Measurements from ENCODE around the gene NAPG.
"Not testable (repeated sequence)": the region's sequence is repeated elsewhere in the genome, so short reads cannot be mapped to it uniquely, and the experiment has no call there.

NAPG gene

GRCh38 chr18:10504723-10505122 is 21.1 kb upstream of the NAPG start:
- DNase-seq (ENCODE audit: low spot score): no peak
- Histone ChIP-seq H3K36me3 (replicated peaks in 1 of 2; ENCODE audit: control insufficient read depth in 2 of 2, insufficient read depth in 2 of 2, low read length in 2 of 2) (no peaks in the 10 kb centered on the region), H2BK15ac (ENCODE audit: low read length) (no peak overlapping the region), H2BK5ac (ENCODE audit: low read length) (no peak overlapping the region), H2BK120ac (ENCODE audit: low read depth, low read length) (no peak overlapping the region), H3K9ac (ENCODE audit: low read depth, low read length, poor library complexity) (no peak overlapping the region), H3K4me3 (ENCODE audit: low read length in 2 of 2) (no peak overlapping the region), H4K91ac (ENCODE audit: low read depth, low read length, poor library complexity) (no peak overlapping the region), H2BK12ac (ENCODE audit: low read length) (no peak overlapping the region), H3K79me1 (ENCODE audit: low read depth, low read length) (no peaks in the 10 kb centered on the region), H2AFZ (ENCODE audit: low read length) (no peak overlapping the region), H3K4ac (ENCODE audit: low read length) (no peak overlapping the region), H3K4me1 (ENCODE audit: control insufficient read depth in 2 of 2, insufficient read depth in 1 of 2, low read depth in 1 of 2, low read length in 2 of 2) (no peaks in the 10 kb centered on the region), H3K23ac (ENCODE audit: low read depth, low read length, poor library complexity) (no peak overlapping the region), H3K9me3 (replicated peaks in 1 of 2; ENCODE audit: control insufficient read depth in 2 of 2, insufficient read depth in 1 of 2, low read depth in 1 of 2, low read length in 2 of 2) (peaks cover 5 to 14% of the 10 kb centered on the region in 2 donors), H3K14ac (ENCODE audit: low read length) (no peak overlapping the region), H2AK5ac (ENCODE audit: low read depth, low read length) (no peak overlapping the region), H3K27me3 (ENCODE audit: control insufficient read depth in 3 of 3, insufficient read depth in 3 of 3, low read depth in 1 of 3, low read length in 3 of 3) (no peaks in the 10 kb centered on the region), H3K4me2 (ENCODE audit: insufficient read depth, low read length, poor library complexity, severe bottlenecking) (no peak overlapping the region), H3K18ac (ENCODE audit: low read length) (no peak overlapping the region), H4K8ac (ENCODE audit: low read depth, low read length) (no peak overlapping the region), H3K27ac (replicated peaks; ENCODE audit: low read length) (no peak overlapping the region)
- no CpG with 5 or more reads among the region's 1 CpG for WGBS, 2 donors (ENCODE audit: extremely low coverage in 2 of 2, insufficient read length in 2 of 2, insufficient replicate concordance in 1 of 2)

- not testable (repeated sequence) for H4K91ac ChIP-seq (ENCODE audit: low read depth, low read length, poor library complexity); H3K27ac ChIP-seq (replicated peaks; ENCODE audit: low read length); H3K18ac ChIP-seq (ENCODE audit: low read length); H3K23ac ChIP-seq (ENCODE audit: low read depth, low read length, poor library complexity); H2BK120ac ChIP-seq (ENCODE audit: low read depth, low read length); H3K27me3 ChIP-seq (ENCODE audit: control insufficient read depth in 3 of 3, insufficient read depth in 3 of 3, low read depth in 1 of 3, low read length in 3 of 3); H3K4me2 ChIP-seq (ENCODE audit: insufficient read depth, low read length, poor library complexity, severe bottlenecking); H4K8ac ChIP-seq (ENCODE audit: low read depth, low read length); H2BK12ac ChIP-seq (ENCODE audit: low read length); H3K4me3 ChIP-seq (ENCODE audit: low read length in 2 of 2); H2BK5ac ChIP-seq (ENCODE audit: low read length); H2AK5ac ChIP-seq (ENCODE audit: low read depth, low read length); H3K14ac ChIP-seq (ENCODE audit: low read length); H3K36me3 ChIP-seq (replicated peaks in 1 of 2; ENCODE audit: control insufficient read depth in 2 of 2, insufficient read depth in 2 of 2, low read length in 2 of 2); DNase-seq (ENCODE audit: low spot score); H3K4ac ChIP-seq (ENCODE audit: low read length); H3K9ac ChIP-seq (ENCODE audit: low read depth, low read length, poor library complexity); H3K4me1 ChIP-seq (ENCODE audit: control insufficient read depth in 2 of 2, insufficient read depth in 1 of 2, low read depth in 1 of 2, low read length in 2 of 2); H3K79me1 ChIP-seq (ENCODE audit: low read depth, low read length); H2BK15ac ChIP-seq (ENCODE audit: low read length); H2AFZ ChIP-seq (ENCODE audit: low read length)
- peaks cover 5 to 14% of the 10 kb centered on the region in 2 donors for H3K9me3 ChIP-seq (replicated peaks in 1 of 2; ENCODE audit: control insufficient read depth in 2 of 2, insufficient read depth in 1 of 2, low read depth in 1 of 2, low read length in 2 of 2)
- WGBS, 2 donors (ENCODE audit: extremely low coverage in 2 of 2, insufficient read length in 2 of 2, insufficient replicate concordance in 1 of 2): no CpG with 5 or more reads among the region's 19 CpGs
These were observed 19.9 kb upstream of the NAPG start for GRCh38 chr18:10505892-10506291.

- Histone ChIP-seq H3K4me1 (ENCODE audit: control insufficient read depth in 2 of 2, insufficient read depth in 1 of 2, low read depth in 1 of 2, low read length in 2 of 2) (no peaks in the 10 kb centered on the region), H2AFZ (ENCODE audit: low read length) (no peak overlapping the region), H3K27me3 (ENCODE audit: control insufficient read depth in 3 of 3, insufficient read depth in 3 of 3, low read depth in 1 of 3, low read length in 3 of 3) (no peaks in the 10 kb centered on the region), H2BK12ac (ENCODE audit: low read length) (no peak overlapping the region), H2BK120ac (ENCODE audit: low read depth, low read length) (no peak overlapping the region), H3K4ac (ENCODE audit: low read length) (no peak overlapping the region), H3K9ac (ENCODE audit: low read depth, low read length, poor library complexity) (no peak overlapping the region), H3K4me2 (ENCODE audit: insufficient read depth, low read length, poor library complexity, severe bottlenecking) (no peak overlapping the region), H3K14ac (ENCODE audit: low read length) (no peak overlapping the region), H2BK5ac (ENCODE audit: low read length) (no peak overlapping the region), H3K18ac (ENCODE audit: low read length) (no peak overlapping the region), H2AK5ac (ENCODE audit: low read depth, low read length) (no peak overlapping the region), H3K36me3 (replicated peaks in 1 of 2; ENCODE audit: control insufficient read depth in 2 of 2, insufficient read depth in 2 of 2, low read length in 2 of 2) (no peaks in the 10 kb centered on the region), H4K91ac (ENCODE audit: low read depth, low read length, poor library complexity) (no peak overlapping the region), H3K79me1 (ENCODE audit: low read depth, low read length) (no peaks in the 10 kb centered on the region), H3K4me3 (ENCODE audit: low read length in 2 of 2) (no peak overlapping the region), H3K9me3 (replicated peaks in 1 of 2; ENCODE audit: control insufficient read depth in 2 of 2, insufficient read depth in 1 of 2, low read depth in 1 of 2, low read length in 2 of 2) (peaks cover 5 to 14% of the 10 kb centered on the region in 2 donors), H3K23ac (ENCODE audit: low read depth, low read length, poor library complexity) (no peak overlapping the region), H3K27ac (replicated peaks; ENCODE audit: low read length) (no peak overlapping the region), H4K8ac (ENCODE audit: low read depth, low read length) (no peak overlapping the region), H2BK15ac (ENCODE audit: low read length) (no peak overlapping the region)
- no peak for DNase-seq (ENCODE audit: low spot score)
These were observed 17.2 kb upstream of the NAPG start for GRCh38 chr18:10508591-10508990.

- Histone ChIP-seq H3K4me3 (ENCODE audit: low read length in 2 of 2) (no peak overlapping the region), H2BK120ac (ENCODE audit: low read depth, low read length) (no peak overlapping the region), H3K79me1 (ENCODE audit: low read depth, low read length) (no peaks in the 10 kb centered on the region), H2BK15ac (ENCODE audit: low read length) (no peak overlapping the region), H3K4ac (ENCODE audit: low read length) (no peak overlapping the region), H3K18ac (ENCODE audit: low read length) (no peak overlapping the region), H2BK12ac (ENCODE audit: low read length) (no peak overlapping the region), H3K9me3 (replicated peaks in 1 of 2; ENCODE audit: control insufficient read depth in 2 of 2, insufficient read depth in 1 of 2, low read depth in 1 of 2, low read length in 2 of 2) (peaks cover 5 to 9% of the 10 kb centered on the region in 2 donors), H3K4me1 (ENCODE audit: control insufficient read depth in 2 of 2, insufficient read depth in 1 of 2, low read depth in 1 of 2, low read length in 2 of 2) (no peaks in the 10 kb centered on the region), H3K14ac (ENCODE audit: low read length) (no peak overlapping the region), H3K27me3 (ENCODE audit: control insufficient read depth in 3 of 3, insufficient read depth in 3 of 3, low read depth in 1 of 3, low read length in 3 of 3) (no peaks in the 10 kb centered on the region), H3K27ac (replicated peaks; ENCODE audit: low read length) (no peak overlapping the region), H4K91ac (ENCODE audit: low read depth, low read length, poor library complexity) (no peak overlapping the region), H3K23ac (ENCODE audit: low read depth, low read length, poor library complexity) (no peak overlapping the region), H3K9ac (ENCODE audit: low read depth, low read length, poor library complexity) (no peak overlapping the region), H3K36me3 (replicated peaks in 1 of 2; ENCODE audit: control insufficient read depth in 2 of 2, insufficient read depth in 2 of 2, low read length in 2 of 2) (no peaks in the 10 kb centered on the region), H2BK5ac (ENCODE audit: low read length) (no peak overlapping the region), H2AK5ac (ENCODE audit: low read depth, low read length) (no peak overlapping the region), H2AFZ (ENCODE audit: low read length) (no peak overlapping the region), H4K8ac (ENCODE audit: low read depth, low read length) (no peak overlapping the region), H3K4me2 (ENCODE audit: insufficient read depth, low read length, poor library complexity, severe bottlenecking) (no peak overlapping the region)
- no CpG with 5 or more reads among the region's 2 CpGs for WGBS, 2 donors (ENCODE audit: extremely low coverage in 2 of 2, insufficient read length in 2 of 2, insufficient replicate concordance in 1 of 2)
- no peak for DNase-seq (ENCODE audit: low spot score)
These were observed 14.6 kb upstream of the NAPG start for GRCh38 chr18:10511236-10511635.
